Measurements from ENCODE around the gene NRP2. TPM values are rescaled to one million over a fixed set of nuclear protein-coding genes. Genes with fewer than 3 reads are reported as not detected.
A peak's percentile ranks its signal among the peaks of the same experiment; 100 is the strongest.

NRP2 gene
- total RNA-seq, 1 donor from 2014 or later, result 27.8 TPM

DNA sequence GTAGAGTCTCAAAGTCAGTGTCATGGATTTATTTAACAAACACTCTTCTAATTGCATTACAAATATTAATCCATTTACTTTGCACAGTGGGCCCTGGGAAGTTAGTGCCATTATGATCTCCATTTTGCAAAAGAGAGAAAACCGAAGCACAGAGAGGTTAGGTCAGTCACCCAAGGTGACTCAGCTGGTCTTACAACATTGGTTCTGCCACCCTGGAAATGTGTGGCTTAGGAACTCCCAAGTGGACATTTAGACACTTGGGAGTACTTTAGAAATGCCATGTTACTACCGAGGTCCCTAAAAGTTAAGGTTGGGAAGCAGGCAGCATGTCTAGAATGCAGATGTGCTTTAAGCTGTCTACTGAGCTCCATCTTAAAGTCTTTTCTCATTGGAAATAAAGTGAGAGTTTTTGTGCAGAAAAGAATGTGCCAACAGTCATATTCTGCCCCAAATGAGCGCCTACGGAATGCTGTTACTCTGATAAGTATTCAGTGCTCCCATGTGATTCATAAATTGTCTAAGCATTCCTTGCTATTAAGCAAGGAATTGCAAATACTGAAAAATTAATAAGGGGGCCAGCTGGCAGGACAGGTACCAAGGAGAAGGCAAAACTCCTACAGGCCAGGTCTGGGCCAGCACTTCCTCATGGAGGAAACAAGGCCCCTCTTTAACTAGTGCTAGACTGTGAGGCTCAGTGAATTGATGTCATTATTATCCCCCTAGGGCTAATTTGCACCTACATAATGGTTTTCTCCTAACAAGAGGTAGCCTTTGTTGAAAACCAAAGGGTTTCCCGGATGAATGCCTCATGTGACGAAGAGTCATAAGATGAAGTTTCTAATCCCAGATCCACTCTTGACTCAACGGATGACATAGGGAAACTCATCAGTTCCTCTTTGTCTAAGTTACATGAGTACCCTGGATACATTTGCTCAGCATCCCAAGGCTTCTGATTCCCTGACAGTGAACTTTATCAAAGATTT is 16.3 kb downstream of the NRP2 start:
- Histone ChIP-seq H4K20me1 (ENCODE audit: low read depth) (peaks cover 18% of the 10 kb centered on the region), H3F3A (ENCODE audit: low read depth) (peaks cover 51% of the 10 kb centered on the region), H3K79me2 (ENCODE audit: low read depth) (peaks cover 44% of the 10 kb centered on the region), H3K27ac (peak overlapping the region; percentile 23), H3K4me1 (peaks cover 84% of the 10 kb centered on the region), H3K9ac (no peak overlapping the region), H3K4me2 (peak overlapping the region; percentile 51), H3K9me3 (ENCODE audit: low read depth) (no peaks in the 10 kb centered on the region), H3K36me3 (no peaks in the 10 kb centered on the region), H3K27me3 (no peaks in the 10 kb centered on the region), H2AFZ (replicated peaks) (no peak overlapping the region), H3K4me3 (no peak overlapping the region)
- Mint-ChIP-seq H3K27me3 (ENCODE audit: insufficient read depth, low read depth) (peaks cover 10% of the 10 kb centered on the region), H3K36me3 (no peaks in the 10 kb centered on the region), H3K9me3 (no peaks in the 10 kb centered on the region), H3K4me1 (peaks cover 59% of the 10 kb centered on the region), H3K4me3 (no peak overlapping the region), H3K27ac (no peak overlapping the region)
- peak; percentile 85 for DNase-seq (ENCODE audit: low spot score)
- TF ChIP-seq EZH2 (IDR thresholded peaks at IDR 0.05) (no peak), EZH2phosphoT487 (IDR thresholded peaks at IDR 0.05) (peak; percentile 40)

GRCh38 chr2:205699515-205700289 is 17.4 kb downstream of the NRP2 start:
- H3K36me3 ChIP-seq, result no peaks in the 10 kb centered on the region
- H3K4me1 Mint-ChIP-seq, result peaks cover 67% of the 10 kb centered on the region

DNA sequence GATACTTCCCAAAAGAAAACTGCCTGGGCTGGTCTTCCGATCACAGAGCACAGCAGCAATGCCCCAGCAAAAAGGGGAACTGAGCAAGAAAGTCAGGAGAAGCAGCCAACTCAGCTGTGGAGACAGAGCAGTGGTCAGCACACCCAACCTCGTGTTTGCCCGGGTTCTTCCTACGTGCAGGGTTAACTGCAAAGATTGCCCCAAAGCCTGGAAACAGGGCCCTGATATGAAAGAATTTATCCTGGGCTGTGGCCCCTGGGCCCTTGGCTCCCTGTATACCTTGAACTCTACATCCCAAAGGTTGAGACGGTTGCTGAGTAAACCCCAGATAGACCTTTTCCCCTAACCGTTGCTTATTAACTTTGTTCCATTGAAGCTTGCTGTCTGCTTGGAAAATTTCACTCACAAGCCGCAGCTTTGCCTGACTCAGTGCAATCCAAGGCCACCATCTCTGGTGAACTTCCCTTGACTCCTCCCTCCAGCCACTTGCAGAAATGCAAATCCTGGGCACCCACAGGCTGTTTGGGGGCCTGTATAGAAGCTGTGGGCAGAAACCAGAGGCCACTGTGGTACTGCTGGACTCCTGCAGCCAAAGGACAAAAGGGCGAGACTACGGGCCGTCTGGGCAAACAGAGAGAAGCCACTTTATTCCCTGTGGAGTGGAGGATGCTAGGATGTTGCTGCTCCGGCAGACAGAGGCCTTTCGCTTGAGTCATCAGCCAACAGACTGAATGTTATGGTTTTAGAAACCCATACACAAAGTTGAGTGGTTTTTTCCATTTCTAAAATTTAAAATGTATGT is 18.2 kb downstream of the NRP2 start:
- H3K27ac Mint-ChIP-seq, result no peak overlapping the region
- Histone ChIP-seq H4K20me1 (ENCODE audit: low read depth) (peaks cover 18% of the 10 kb centered on the region), H3K4me3 (no peak overlapping the region), H3K27ac (no peak overlapping the region), H3K36me3 (no peaks in the 10 kb centered on the region), H3K4me1 (peaks cover 90% of the 10 kb centered on the region), H3K4me2 (peak overlapping the region; percentile 10), H3K9me3 (ENCODE audit: low read depth) (no peaks in the 10 kb centered on the region), H3K79me2 (ENCODE audit: low read depth) (peaks cover 46% of the 10 kb centered on the region), H3K27me3 (no peaks in the 10 kb centered on the region), H3F3A (ENCODE audit: low read depth) (peaks cover 39% of the 10 kb centered on the region), H3K9ac (no peak overlapping the region), H2AFZ (replicated peaks) (no peak overlapping the region)
- peak; percentile 42 for DNase-seq (ENCODE audit: low spot score)
- H3K4me1 Mint-ChIP-seq, result peaks cover 63% of the 10 kb centered on the region
- peak overlapping the region; percentile 50 for H3K4me3 Mint-ChIP-seq
- no peaks in the 10 kb centered on the region for H3K36me3 Mint-ChIP-seq
- peaks cover 15% of the 10 kb centered on the region for H3K27me3 Mint-ChIP-seq (ENCODE audit: insufficient read depth, low read depth)
- no peaks in the 10 kb centered on the region for H3K9me3 Mint-ChIP-seq
- TF ChIP-seq, protein P1, sequence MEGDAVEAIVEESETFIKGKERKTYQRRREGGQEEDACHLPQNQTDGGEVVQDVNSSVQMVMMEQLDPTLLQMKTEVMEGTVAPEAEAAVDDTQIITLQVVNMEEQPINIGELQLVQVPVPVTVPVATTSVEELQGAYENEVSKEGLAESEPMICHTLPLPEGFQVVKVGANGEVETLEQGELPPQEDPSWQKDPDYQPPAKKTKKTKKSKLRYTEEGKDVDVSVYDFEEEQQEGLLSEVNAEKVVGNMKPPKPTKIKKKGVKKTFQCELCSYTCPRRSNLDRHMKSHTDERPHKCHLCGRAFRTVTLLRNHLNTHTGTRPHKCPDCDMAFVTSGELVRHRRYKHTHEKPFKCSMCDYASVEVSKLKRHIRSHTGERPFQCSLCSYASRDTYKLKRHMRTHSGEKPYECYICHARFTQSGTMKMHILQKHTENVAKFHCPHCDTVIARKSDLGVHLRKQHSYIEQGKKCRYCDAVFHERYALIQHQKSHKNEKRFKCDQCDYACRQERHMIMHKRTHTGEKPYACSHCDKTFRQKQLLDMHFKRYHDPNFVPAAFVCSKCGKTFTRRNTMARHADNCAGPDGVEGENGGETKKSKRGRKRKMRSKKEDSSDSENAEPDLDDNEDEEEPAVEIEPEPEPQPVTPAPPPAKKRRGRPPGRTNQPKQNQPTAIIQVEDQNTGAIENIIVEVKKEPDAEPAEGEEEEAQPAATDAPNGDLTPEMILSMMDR (IDR thresholded peaks at IDR 0.05), result no peak

More at GRCh38 chr2:205699515-205700289, 17.4 kb downstream of the NRP2 start:
- peaks cover 18% of the 10 kb centered on the region for H4K20me1 ChIP-seq (ENCODE audit: low read depth)
- no peaks in the 10 kb centered on the region for H3K27me3 ChIP-seq
- no peak overlapping the region for H3K4me3 Mint-ChIP-seq
- peaks cover 92% of the 10 kb centered on the region for H3K4me1 ChIP-seq
- H3K9me3 ChIP-seq (ENCODE audit: low read depth), result no peaks in the 10 kb centered on the region
- peaks cover 15% of the 10 kb centered on the region for H3K27me3 Mint-ChIP-seq (ENCODE audit: insufficient read depth, low read depth)
- H3K9me3 Mint-ChIP-seq, result no peaks in the 10 kb centered on the region
- H3K27ac ChIP-seq, result no peak overlapping the region
- no peak overlapping the region for H3K9ac ChIP-seq
- peaks cover 46% of the 10 kb centered on the region for H3F3A ChIP-seq (ENCODE audit: low read depth)
- DNase-seq (ENCODE audit: low spot score), result no peak
- TF ChIP-seq EZH2 (IDR thresholded peaks at IDR 0.05) (no peak), EZH2phosphoT487 (IDR thresholded peaks at IDR 0.05) (no peak)
- H3K36me3 Mint-ChIP-seq, result no peaks in the 10 kb centered on the region
- H3K4me2 ChIP-seq, result peak overlapping the region; percentile 10
- H3K4me3 ChIP-seq, result no peak overlapping the region
- H3K79me2 ChIP-seq (ENCODE audit: low read depth), result peaks cover 43% of the 10 kb centered on the region
- no peak overlapping the region for H2AFZ ChIP-seq (replicated peaks)
- H3K27ac Mint-ChIP-seq, result no peak overlapping the region

DNA sequence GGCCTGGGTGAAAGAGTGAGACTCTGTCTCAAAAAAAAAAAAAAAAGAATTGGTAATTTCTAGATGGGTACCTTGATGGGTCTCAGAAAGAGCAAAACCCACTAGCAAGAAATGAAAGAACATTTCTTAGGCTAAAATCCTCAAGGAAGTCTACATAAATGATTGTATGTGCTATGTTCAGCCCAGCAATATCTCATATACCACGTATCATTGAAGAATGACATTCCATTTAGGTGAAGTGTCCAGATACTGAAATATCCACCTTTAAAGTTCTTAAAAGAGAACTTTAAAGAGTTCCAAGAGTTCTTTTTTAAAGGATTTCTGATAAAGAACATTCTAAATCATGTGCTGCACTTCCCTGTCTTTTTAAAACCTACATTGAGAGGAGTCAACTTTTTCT is 19.2 kb downstream of the NRP2 start:
- Histone ChIP-seq H3F3A (ENCODE audit: low read depth) (peaks cover 40% of the 10 kb centered on the region), H3K79me2 (ENCODE audit: low read depth) (peaks cover 46% of the 10 kb centered on the region), H3K27ac (no peak overlapping the region), H3K36me3 (no peaks in the 10 kb centered on the region), H3K4me1 (peaks cover 92% of the 10 kb centered on the region), H4K20me1 (ENCODE audit: low read depth) (peaks cover 18% of the 10 kb centered on the region), H3K9ac (no peak overlapping the region), H2AFZ (replicated peaks) (no peak overlapping the region), H3K4me3 (no peak overlapping the region), H3K27me3 (no peaks in the 10 kb centered on the region), H3K4me2 (no peak overlapping the region), H3K9me3 (ENCODE audit: low read depth) (no peaks in the 10 kb centered on the region)
- H3K27me3 Mint-ChIP-seq (ENCODE audit: insufficient read depth, low read depth), result peaks cover 15% of the 10 kb centered on the region
- H3K4me1 Mint-ChIP-seq, result peaks cover 62% of the 10 kb centered on the region
- H3K27ac Mint-ChIP-seq, result no peak overlapping the region
- H3K9me3 Mint-ChIP-seq, result no peaks in the 10 kb centered on the region
- H3K4me3 Mint-ChIP-seq, result no peak overlapping the region
- no peaks in the 10 kb centered on the region for H3K36me3 Mint-ChIP-seq
- DNase-seq (ENCODE audit: low spot score), result no peak
- TF ChIP-seq EZH2 (IDR thresholded peaks at IDR 0.05), result no peak
- TF ChIP-seq EZH2phosphoT487 (IDR thresholded peaks at IDR 0.05), result no peak
- TF ChIP-seq, protein P1 (IDR thresholded peaks at IDR 0.05), result no peak
